Measurements from ENCODE around the gene CDH4. TPM values are rescaled to one million over a fixed set of nuclear protein-coding genes. Genes with fewer than 3 reads are reported as not detected.
A peak's percentile ranks its signal among the peaks of the same experiment; 100 is the strongest.

The CDH4 gene
- total RNA-seq, 6 experiments from 2014 or later: 5.8 to 12.8 (median 10.9) TPM

DNA sequence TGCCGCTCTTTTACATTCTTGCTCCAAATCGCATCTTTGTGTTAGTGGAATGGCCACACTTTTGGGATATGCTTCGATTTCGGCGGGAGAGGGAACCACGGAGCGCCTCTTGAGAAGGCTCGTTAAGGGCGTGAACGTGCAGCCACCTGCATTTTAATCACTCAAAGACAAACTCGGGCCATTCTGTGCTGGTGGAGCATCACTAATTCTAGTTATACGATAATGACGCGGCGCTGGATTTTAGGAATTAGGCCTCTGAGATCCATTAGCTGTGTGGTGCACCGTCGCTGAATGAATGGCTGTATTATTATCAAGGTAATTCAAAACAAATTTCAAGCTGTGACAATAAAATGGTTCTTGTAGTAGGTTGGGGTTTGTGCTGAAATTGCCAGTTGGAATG lies 305.6 kb downstream of the CDH4 start:
- Mint-ChIP-seq H3K9me3 (no peaks in the 10 kb centered on the region), H3K4me1 (ENCODE audit: low read depth) (peaks cover 63% of the 10 kb centered on the region), H3K27ac (no peak overlapping the region; the same call in 1 of the 2 replicates), H3K4me3 (no peak overlapping the region; the same call in 1 of the 2 replicates), H3K36me3 (ENCODE audit: low read depth) (no peaks in the 10 kb centered on the region), H3K27me3 (ENCODE audit: insufficient read depth) (peaks cover 3% of the 10 kb centered on the region)
- DNase-seq: no peak
- TF ChIP-seq, protein P1, sequence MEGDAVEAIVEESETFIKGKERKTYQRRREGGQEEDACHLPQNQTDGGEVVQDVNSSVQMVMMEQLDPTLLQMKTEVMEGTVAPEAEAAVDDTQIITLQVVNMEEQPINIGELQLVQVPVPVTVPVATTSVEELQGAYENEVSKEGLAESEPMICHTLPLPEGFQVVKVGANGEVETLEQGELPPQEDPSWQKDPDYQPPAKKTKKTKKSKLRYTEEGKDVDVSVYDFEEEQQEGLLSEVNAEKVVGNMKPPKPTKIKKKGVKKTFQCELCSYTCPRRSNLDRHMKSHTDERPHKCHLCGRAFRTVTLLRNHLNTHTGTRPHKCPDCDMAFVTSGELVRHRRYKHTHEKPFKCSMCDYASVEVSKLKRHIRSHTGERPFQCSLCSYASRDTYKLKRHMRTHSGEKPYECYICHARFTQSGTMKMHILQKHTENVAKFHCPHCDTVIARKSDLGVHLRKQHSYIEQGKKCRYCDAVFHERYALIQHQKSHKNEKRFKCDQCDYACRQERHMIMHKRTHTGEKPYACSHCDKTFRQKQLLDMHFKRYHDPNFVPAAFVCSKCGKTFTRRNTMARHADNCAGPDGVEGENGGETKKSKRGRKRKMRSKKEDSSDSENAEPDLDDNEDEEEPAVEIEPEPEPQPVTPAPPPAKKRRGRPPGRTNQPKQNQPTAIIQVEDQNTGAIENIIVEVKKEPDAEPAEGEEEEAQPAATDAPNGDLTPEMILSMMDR (IDR thresholded peaks at IDR 0.05): no peak

DNA sequence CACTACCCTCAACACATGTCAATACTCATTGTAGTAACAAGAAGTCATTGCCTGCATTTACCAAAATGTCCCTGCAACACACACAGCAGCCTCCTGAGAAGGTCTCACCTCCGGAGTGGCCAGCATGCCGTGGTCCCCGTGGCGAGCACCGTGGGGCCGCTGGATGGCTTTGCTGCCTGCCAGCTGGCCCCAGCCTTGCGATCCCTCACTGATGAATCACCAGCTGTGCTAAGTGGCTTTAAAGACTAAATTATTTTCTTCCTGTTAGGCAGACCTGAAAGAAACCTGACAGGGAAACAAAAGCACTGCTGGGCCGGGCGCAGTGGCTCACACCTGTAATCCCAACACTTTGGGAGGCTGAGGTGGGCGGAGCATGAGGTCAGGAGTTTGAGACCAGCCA lies 306.7 kb downstream of the CDH4 start:
- H3K27me3 Mint-ChIP-seq (ENCODE audit: insufficient read depth): peaks cover 1% of the 10 kb centered on the region
- TF ChIP-seq, protein P1 (IDR thresholded peaks at IDR 0.05): no peak
- peak; percentile 46 for DNase-seq
- H3K9me3 Mint-ChIP-seq: no peaks in the 10 kb centered on the region
- peaks cover 63% of the 10 kb centered on the region for H3K4me1 Mint-ChIP-seq (ENCODE audit: low read depth)
- no peaks in the 10 kb centered on the region for H3K36me3 Mint-ChIP-seq (ENCODE audit: low read depth)
- peak overlapping the region; percentile 51; the same call in 1 of the 2 replicates for H3K27ac Mint-ChIP-seq
- 0 out of 2 replicates have a peak overlapping the region, but pooled peaks have one; percentile 15 for H3K4me3 Mint-ChIP-seq

DNA sequence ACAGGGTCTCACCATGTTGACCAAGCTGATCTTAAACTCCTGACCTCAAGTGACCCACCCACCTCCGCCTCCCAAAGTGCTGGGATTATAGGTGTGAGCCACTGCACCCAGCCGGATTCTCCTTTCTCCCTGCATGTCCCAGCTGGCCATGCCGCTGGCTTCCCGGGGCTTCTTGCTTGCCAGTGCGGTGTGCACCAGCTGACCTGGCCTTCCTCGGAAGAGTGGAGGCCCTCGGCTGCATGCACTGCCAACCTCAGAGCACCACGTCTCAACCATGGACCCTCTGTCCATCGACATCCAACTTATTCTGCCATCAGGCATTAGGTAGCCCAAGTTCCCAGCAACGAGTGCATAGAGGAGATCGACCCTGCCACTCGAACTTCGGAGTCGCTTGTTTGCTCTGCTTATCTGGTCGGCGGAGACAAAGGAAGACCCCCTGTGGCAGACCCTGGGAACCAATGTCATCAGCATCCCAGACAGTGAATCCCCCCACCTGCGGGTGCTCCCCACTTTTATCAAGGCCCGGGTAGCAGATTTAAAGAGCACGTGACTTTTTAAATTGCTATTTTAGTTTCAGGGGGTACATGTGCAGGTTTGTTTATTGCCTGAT lies 307.8 kb downstream of the CDH4 start:
- DNase-seq: no peak
- Mint-ChIP-seq H3K4me1 (ENCODE audit: low read depth) (peaks cover 60% of the 10 kb centered on the region), H3K4me3 (no peak overlapping the region), H3K36me3 (ENCODE audit: low read depth) (no peaks in the 10 kb centered on the region), H3K27me3 (ENCODE audit: insufficient read depth) (peaks cover 1% of the 10 kb centered on the region), H3K9me3 (no peaks in the 10 kb centered on the region), H3K27ac (0 out of 2 replicates have a peak overlapping the region, but pooled peaks have one; percentile 48)
- TF ChIP-seq, protein P1 (IDR thresholded peaks at IDR 0.05): no peak

DNA sequence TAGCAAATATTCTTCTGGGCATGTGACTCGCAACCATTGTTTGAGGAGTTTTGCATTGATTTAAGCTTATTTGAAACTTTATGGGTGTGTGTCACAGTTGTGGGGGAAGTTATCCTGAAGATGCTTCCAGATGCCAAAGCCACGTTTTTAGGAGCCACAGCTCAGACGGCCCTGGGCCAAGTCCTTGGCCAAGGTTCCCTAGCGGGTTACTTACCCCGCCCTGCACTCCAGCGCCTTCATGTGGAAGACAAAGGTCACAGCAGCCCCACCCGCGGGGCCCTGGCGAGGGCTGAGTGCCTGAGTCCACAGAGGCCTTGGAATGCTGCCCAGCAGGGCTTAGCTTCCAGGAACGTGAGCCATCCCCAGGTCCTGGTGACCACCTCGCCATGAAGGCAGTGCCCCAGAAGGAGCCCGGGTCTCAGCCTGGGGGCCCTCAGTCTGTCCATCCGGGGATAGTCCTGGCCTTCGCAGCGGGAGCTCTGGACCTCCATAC lies 308.3 kb downstream of the CDH4 start:
- TF ChIP-seq, protein P1 (IDR thresholded peaks at IDR 0.05): peak; percentile 72
- Mint-ChIP-seq H3K27me3 (ENCODE audit: insufficient read depth) (peaks cover 1% of the 10 kb centered on the region), H3K27ac (no peak overlapping the region), H3K36me3 (ENCODE audit: low read depth) (no peaks in the 10 kb centered on the region), H3K9me3 (no peaks in the 10 kb centered on the region), H3K4me1 (ENCODE audit: low read depth) (peaks cover 54% of the 10 kb centered on the region), H3K4me3 (no peak overlapping the region)
- DNase-seq: peak; percentile 68

DNA sequence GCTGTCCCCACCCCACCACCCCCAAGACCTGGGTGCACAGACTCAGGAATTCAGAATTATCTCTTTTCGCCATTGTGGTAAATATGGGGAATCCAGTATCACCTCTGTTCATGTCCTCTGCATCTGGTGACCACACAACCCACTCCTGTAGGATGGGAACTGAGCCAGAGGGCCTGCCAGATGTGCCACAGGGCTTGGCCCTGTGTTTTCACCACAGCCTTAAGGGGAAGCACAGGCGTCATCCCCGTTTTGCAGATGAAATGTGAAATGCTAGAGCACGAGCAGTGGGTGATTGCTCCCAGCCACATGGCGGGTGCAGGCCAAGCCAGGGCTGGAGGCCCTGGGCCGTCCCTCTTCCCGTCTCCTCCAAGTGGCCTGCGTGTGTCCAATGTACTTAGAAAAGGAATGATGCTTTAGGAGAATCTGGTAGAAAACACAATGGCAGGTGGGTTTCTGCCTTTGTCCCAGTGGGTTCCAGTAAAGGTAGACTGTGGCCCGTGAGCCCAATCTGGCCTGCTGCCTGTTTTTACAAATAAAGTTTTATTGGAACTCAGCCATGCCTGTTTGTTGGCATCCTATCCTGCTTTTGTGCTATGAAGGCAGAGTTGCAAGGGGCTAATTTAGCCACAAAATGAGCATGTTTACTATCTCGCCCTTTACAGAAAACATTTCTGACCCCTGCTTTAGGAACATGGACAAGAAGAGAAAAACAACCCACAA lies 309.2 kb downstream of the CDH4 start:
- TF ChIP-seq, protein P1 (IDR thresholded peaks at IDR 0.05): no peak
- peaks cover 1% of the 10 kb centered on the region for H3K27me3 Mint-ChIP-seq (ENCODE audit: insufficient read depth)

More for the DNA sequence above, 309.2 kb downstream of the CDH4 start:
- no peak for DNase-seq
- no peak overlapping the region for H3K27ac Mint-ChIP-seq
- H3K9me3 Mint-ChIP-seq: no peaks in the 10 kb centered on the region
- no peak overlapping the region for H3K4me3 Mint-ChIP-seq
- H3K36me3 Mint-ChIP-seq (ENCODE audit: low read depth): no peaks in the 10 kb centered on the region
- peaks cover 45% of the 10 kb centered on the region for H3K4me1 Mint-ChIP-seq (ENCODE audit: low read depth)
